Epithelial cell of proximal tubule (primary cell): ENCODE measurements around the gene RBKS. TPM values are rescaled to one million over a fixed set of nuclear protein-coding genes. Genes with fewer than 3 reads are reported as not detected.

ENCODE experiments used
- DNase-seq: peaks from one replicate; pipeline ENCODE4 v3.0.0-alpha.2; 2011; ENCODE audit warnings: low read depth
- H3K4me3 ChIP-seq: 2 replicates; pipeline ENCODE4 v1.5.1; 2011; ENCODE audit warnings: low read depth, mild to moderate bottlenecking, low read length
- total RNA-seq: library from RNA; depleted of rRNA; stranded (reverse); fragments of >200 nt; gene quantifications from 2 replicates; pipeline ENCODE4 v1.2.3, GENCODE V29; 2015
- TF ChIP-seq, protein P1 (sequence below): conservative IDR thresholded peaks from 2 replicates; pipeline ENCODE4 v1.5.1; 2012; ENCODE audit warnings: low read depth, mild to moderate bottlenecking, low read length

The RBKS gene
- 2.7 and 6.2 TPM in 2 replicates for total RNA-seq

DNA sequence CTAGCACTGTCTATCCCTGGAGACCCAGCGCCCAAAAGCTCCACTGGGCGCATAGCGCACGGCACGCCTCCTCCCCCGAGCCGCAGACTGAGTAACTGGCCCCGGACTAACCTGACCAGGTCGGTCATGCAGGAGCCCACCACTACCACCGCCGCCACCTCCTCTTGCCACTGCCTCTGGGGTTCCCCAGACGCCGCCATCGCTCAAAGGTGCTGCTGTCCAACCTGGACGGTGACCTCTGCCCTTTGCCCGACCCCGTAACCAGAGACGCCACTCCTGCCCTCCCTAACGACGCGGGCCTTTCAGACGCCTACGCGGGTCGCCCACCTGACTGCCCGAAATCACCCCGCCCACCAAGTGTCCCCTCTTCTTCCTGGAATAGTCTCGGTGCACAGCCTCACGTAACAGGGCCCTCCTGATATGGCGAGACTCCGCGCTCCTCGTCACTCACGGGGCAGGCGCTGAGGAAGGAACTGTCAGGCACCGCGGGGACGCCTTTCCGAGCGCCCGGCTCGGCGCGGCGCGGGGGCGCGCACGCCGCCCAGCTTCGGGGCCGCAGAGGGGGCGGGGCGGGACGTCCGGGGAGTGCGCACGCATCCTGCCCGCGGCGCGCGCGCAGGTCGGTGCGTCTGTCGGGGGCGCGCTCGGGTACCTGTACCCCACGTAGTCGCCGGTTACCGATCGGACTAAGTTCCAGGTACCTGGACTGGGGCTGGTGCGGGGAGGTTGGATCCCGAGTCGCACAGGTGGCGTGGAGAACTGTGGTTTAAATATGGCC, at the start of gene RBKS, which contains the start of gene BABAM2:
RBKS (minus strand) TSS at position 242 of the 778 bp plus-strand sequence; CDS start at position 200, 42 bp downstream.
BABAM2 (plus strand) TSS at position 584 of the 778 bp plus-strand sequence. CDS start 3,828 bp downstream, outside the sequence.
- TF ChIP-seq, protein P1, sequence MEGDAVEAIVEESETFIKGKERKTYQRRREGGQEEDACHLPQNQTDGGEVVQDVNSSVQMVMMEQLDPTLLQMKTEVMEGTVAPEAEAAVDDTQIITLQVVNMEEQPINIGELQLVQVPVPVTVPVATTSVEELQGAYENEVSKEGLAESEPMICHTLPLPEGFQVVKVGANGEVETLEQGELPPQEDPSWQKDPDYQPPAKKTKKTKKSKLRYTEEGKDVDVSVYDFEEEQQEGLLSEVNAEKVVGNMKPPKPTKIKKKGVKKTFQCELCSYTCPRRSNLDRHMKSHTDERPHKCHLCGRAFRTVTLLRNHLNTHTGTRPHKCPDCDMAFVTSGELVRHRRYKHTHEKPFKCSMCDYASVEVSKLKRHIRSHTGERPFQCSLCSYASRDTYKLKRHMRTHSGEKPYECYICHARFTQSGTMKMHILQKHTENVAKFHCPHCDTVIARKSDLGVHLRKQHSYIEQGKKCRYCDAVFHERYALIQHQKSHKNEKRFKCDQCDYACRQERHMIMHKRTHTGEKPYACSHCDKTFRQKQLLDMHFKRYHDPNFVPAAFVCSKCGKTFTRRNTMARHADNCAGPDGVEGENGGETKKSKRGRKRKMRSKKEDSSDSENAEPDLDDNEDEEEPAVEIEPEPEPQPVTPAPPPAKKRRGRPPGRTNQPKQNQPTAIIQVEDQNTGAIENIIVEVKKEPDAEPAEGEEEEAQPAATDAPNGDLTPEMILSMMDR, result no peak
- H3K4me3 ChIP-seq, result peak within 1 kb of the TSS; percentile 83
- no peak for DNase-seq

DNA sequence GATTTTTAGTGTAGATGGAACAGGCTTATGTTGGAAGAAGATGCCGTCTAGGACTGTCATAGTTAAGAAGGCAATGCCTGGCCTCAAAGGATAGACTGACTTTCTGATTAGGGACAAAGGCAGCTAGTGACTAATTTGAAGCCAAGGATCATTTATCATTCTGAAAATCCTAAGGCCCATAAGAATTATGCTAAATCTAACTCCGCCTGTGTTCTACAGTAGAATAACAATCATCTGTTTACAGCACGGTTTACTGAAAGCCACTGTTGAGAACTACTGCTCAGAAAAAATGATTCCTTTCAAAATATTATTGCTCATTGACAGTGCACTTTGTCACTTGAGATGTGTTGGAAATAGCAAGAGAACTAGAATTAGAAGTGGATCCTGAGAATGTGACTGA, 44.8 kb upstream of the RBKS start:
- no peak overlapping the region for H3K4me3 ChIP-seq
- DNase-seq, result no peak
- TF ChIP-seq, protein P1, result no peak

DNA sequence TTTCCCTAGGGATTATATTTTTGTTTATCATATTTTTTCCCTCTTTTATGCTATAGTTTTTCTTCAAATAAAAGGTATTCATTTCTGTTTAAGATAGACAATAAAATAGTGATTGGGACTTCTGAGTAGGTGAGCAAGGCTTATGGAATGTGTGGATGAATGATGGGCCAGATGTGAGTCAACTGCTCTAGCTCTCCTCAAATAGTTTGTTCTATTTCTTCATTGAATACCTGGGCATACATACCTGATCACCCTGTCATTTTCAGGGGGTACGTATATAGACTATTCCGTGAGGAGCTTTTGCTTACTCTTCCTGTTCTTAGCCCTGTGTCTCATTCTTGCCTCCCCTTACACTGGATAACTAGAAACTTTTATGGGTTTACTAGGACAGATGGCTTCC, 42.2 kb upstream of the RBKS start:
- H3K4me3 ChIP-seq, result no peak overlapping the region
- no peak for DNase-seq

DNA sequence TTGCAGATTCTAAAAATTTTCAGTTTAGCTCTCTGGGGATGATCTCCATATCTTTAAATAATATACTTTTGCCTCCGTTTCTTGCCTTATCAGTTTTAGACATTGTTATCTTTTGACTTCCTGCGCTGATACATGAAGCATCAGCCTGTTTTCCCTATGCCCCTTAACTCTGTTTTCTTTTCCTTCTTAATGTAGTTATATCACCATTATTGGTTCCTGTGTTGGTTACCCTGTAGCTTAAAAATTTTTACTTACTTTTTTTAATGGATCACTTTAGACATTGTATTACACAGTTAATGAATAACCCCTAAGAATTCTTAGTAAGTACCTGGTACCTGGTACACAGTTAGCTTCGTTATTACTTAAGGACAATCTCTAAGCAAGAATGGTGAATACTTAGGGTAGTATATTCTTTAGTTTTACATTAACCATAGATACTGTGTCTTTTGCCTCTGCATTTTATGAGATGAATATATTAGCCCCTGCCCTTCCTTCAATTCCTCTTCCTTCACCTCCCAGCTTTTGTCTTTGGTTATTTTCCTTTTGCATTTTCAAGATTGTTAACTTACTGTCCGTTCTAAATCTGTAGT, 41.3 kb upstream of the RBKS start:
- no peak for DNase-seq
- no peak overlapping the region for H3K4me3 ChIP-seq
- TF ChIP-seq, protein P1, result no peak

More for the DNA sequence above, 42.2 kb upstream of the RBKS start:
- TF ChIP-seq, protein P1, result no peak

DNA sequence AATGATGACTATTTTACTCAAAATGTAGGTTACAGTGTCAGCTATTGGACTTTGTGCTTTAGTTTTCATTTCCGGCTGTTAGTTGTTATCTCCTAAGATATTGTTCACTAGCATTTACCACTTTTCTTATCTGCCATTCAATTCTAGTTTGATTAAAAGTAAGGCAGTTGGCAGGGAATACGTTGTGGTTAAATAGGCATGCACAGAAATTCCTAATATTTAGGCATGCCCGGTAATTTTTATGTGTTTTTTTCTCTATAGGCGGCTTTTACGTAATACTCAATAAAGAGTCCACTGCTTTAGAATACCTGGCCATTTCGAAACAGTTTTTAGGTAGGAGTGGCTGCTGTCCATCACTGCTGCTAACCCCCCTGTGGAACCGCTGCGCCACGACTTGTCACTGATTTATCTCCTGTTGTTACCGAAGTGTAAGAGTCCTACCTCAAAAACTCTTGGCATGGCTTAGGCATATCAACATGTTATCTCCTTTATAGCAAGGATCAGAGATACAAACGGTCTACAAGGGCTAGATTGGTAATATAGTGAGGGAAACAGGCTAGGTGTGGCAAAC, 39.8 kb upstream of the RBKS start:
- no peak overlapping the region for H3K4me3 ChIP-seq
- TF ChIP-seq, protein P1, result no peak
- no peak for DNase-seq

DNA sequence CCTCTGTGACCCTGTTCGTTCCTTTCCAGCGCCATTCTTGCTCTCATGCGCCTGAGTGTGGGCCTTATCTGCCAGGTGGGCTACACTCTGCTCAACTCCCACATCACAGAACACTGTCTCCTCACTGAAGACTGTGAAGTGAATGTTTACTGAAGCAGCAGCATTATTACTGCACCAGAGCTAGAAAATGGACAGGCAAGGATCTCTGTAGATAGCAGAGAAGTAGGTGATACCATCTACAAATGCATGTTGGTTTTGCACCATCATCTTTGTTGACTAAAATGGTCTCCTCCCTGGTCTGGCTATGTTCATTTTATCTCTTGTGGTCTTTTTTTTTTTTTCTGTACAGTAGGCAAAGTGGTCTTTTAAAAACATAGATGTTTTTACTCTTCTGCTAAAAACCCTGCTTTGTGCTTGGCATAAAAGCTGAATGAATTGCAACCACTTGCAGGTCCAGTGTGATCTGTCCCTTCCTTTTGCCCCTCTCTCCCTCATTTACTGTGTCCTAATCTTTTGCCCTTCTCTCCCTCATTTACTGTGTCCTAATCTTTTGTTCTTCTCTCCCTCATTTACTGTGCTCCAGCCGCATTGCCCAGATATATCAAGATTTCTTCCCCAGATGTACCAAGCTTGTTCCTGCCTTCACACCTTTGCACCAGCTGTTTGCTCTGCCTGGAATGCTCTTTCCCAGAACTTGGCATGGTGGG, 35.7 kb upstream of the RBKS start:
- TF ChIP-seq, protein P1, result no peak
- no peak overlapping the region for H3K4me3 ChIP-seq
- no peak for DNase-seq
